ENCODE data around the gene C1orf50.

Gene C1orf50

GRCh38 chr1:42761567-42761966 is 5.5 kb upstream of the C1orf50 start:
- no peak for DNase-seq

- DNase-seq = no peak
These were observed 4.8 kb upstream of the C1orf50 start for GRCh38 chr1:42762269-42762668.

- no peak for DNase-seq
These were observed 1.8 kb upstream of the C1orf50 start for GRCh38 chr1:42765269-42765668.

- DNase-seq = peak; percentile 65 to 80
These were observed 963 bp upstream of the C1orf50 start for GRCh38 chr1:42765832-42766740.

DNA sequence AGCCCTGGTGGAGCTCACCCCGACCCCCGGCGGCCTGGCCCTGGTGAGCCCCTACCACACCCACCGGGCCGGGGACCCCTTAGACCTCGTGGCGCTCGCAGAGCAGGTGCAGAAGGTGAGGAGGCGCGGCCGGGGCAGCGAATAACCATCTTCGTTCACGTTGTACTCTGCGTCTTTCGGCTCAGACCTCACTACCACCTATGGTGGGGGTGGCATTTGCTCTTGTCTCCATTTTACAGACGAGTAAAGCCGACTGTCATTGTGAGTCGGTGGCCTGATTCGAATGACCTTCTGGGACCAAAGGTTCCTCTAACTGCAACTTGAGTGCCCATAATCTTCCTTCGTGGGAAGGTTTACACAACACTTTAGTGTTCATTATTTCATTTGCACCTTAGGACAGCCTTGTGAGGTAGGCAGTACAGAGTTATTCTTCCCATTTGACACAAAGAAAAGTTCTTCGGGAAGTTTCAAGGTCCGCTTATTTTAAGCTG is 506 bp downstream of the C1orf50 start:
- peak in 1 of 2 experiments; percentile 70 for DNase-seq

DNA sequence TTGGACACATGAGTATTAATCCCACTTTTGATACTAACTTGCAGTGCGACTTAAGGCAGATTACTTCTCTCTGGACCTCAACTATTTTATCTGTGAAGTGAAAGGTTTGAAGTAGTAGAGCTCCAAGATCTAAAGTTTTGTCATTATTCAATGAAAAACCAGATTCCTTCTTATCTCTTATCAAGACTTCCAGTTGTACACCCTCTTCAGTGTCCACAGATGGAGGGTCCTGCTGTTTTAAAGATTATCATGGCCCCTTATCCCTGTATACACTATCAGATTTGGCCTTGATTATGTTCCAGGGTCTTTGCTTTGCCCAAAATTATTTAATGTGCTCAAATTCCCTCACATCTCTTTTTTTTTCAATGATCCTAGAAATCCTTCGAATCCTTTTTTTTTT is 1.1 kb downstream of the C1orf50 start:
- DNase-seq = no peak

DNA sequence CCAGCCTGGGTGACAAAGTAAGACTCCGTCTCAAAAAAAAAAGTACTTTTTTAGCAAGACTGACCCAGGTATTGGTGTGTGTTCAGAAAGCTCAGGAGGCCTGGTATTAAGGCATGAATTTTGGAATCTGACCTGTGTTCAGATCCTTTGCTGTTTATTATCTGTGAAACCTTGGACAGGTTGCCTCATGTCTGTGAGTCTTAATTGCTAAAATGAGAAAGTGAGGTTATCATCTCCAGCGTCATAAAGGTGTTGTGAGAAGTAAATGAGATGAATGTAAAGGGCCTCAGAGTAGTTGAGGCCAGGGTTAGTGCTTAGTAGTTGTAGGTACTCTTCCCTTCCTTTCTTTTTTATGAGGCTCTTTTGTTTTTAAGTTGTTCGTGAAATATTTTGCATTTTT is 2.8 kb downstream of the C1orf50 start:
- DNase-seq = no peak

DNA sequence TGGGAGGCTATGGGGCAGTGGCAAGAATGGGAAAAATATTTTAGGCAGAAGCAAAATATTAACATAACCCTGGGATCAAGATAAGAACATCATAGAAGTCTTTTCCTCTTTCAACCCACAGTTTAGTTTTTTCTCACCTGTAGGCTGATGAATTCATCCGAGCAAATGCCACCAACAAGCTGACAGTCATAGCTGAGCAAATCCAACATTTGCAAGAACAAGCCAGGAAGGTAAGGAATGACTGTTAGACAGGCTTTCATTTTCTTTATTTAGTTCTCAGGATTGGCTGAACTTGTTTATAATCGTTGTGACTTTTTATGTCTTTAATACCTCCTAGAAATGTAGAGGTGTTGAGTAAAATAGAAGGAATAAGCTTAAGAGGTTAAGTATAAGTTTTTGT is 6.4 kb downstream of the C1orf50 start:
- DNase-seq = no peak

- DNase-seq = no peak
These were observed 8.0 kb downstream of the C1orf50 start for GRCh38 chr1:42774928-42775526.

- no peak for DNase-seq
These were observed 9.5 kb downstream of the C1orf50 start for GRCh38 chr1:42776502-42776901.

- DNase-seq = peak; percentile 45 to 62
These were observed 10.8 kb downstream of the C1orf50 start for GRCh38 chr1:42777852-42778251.

- DNase-seq = no peak
These were observed 12.7 kb downstream of the C1orf50 start for GRCh38 chr1:42779725-42780124.

- DNase-seq = no peak
These were observed 13.1 kb downstream of the C1orf50 start for GRCh38 chr1:42780176-42780575.

- DNase-seq = no peak
These were observed 16.0 kb downstream of the C1orf50 start for GRCh38 chr1:42783092-42783491.

- DNase-seq = no peak
These were observed 17.5 kb downstream of the C1orf50 start for GRCh38 chr1:42784547-42784945.

GRCh38 chr1:42784946-42785693 is 18.1 kb downstream of the C1orf50 start, which contains the start of gene TMEM269:
Gene TMEM269, plus strand, starts transcription at chr1:42784991. Its CDS starts 4,903 bp downstream, at chr1:42789894.
- no peak for DNase-seq

DNA sequence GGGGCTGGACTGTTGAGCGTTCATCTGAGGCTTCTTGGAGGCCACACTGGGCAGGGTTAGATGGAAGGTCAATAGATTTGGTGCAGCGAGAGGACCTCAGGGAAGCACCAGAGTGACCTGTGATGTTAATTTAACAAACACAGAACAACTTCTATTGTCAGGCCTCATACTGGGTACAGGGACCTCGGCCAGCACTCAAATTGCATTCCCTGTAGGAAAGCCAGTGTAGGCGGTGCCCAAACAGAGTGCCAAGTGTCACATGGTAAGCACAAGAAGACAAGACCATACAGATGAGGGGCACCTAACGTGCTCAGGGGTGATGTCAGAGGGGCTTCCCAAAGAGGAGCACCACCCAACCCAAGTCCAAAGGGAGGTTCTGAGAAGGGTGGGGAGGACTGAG is 19.0 kb downstream of the C1orf50 start:
- DNase-seq = no peak

DNA sequence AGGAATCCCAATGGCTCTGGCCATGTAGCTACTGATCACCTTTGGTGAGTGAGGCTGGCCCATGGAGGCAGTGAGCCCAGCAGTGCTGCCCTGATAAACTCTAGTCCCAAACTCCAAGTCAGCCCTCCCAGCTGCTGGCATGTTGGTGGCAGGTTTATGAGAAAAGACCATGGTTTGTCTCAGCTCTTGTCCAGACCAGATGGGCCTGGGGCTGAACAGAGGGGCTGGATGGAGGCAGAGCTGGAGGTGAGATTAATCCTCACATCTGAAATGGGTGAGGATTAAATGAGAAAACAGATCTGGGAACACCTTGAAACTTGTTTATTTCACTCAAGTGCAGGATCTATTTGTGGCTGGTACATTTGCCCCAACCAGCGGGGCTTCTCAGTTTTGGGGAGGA is 21.0 kb downstream of the C1orf50 start:
- no peak for DNase-seq

- no peak for DNase-seq
These were observed 26.8 kb downstream of the C1orf50 start for GRCh38 chr1:42793824-42794223.

DNA sequence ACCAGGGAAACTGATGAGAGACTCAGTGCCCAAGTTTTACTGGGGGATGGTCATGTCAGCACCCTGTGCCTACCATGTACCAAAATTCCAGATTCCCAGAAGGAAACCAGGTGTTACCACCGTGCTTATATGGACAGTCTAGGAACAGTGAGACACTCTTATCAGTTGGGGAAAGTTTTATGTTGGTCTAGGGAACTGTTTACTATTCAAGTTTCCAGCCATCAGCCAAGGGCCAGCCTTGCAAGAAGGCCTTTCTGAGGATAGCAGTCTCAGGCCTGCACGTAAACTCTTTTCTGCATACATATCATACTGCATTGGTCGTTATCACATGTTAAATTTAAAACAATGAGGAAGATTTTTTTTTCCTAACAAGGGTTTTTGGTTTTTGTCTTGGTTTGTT is 30.4 kb downstream of the C1orf50 start:
- DNase-seq = no peak

DNA sequence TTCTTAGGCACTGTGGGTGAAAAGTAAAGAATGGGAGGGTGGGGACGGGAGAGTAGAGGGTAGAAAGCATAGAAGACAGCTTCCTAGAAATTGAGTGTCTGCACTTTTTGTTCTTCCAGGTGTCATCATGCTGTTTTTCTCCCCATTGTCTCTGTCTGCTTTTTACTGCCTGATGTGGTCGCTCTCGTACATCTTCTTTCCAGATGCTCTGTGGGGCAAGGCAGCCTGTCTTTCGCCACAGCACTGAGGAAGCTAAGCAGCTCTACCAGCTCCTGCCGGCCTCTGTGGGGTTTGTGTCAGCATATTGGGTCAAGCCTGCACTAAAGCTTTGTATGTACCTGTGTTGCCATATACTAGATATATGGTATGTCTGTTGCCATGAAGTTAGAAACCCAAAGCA is 30.9 kb downstream of the C1orf50 start:
- DNase-seq = no peak

- no peak for DNase-seq
These were observed 34.9 kb downstream of the C1orf50 start for GRCh38 chr1:42801832-42802473.

- DNase-seq = peak; percentile 6 to 69
These were observed 39.1 kb downstream of the C1orf50 start for GRCh38 chr1:42806171-42806570.
